CD4-positive, alpha-beta T cell treated with Interleukin-21 for 1 hour (primary cell): Measurements from ENCODE around the gene MMP17.
A peak's percentile ranks its signal among the peaks of the same experiment; 100 is the strongest.

ENCODE experiments used
- DNase-seq: peaks from one replicate; pipeline ENCODE4 v3.0.0-alpha.2; 2020

Gene MMP17

DNA sequence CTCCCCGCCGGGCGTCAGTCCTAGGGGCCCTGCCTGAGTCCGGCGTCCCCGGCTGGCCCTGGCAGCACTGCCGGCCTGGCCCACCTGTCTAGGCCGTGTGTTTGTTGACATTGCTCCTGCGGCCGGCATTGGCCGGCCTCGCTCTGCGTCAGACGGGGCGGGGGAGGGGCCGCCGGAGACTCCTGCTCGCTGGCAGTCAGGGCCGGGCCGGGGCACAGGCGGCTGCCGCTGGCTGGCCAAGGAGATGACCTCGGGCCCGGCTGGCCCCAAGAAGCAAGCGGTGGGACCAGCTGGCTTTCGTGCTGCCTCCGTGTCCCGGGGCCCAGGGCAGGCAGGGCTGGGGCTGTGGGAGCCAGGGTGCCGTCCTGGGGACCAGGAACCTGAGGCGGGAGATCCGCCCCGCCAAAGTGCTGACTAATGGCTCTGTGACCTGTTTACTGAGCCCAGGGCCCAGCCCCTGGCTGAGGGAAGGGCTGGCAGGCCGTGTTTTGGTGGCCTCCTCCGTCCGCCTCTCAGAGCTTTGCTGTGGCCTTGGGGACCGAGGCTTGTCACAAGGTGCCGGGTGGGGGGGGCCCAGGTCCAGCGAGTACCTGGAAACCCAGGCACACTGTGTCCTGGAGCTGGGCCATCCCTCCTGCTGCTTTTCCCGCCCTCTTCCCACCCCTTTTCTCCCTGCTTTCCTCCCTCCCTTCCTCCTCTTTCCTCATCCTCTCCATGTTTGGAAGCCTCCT, 68.1 kb downstream of the MMP17 start:
- DNase-seq: peak; percentile 67

DNA sequence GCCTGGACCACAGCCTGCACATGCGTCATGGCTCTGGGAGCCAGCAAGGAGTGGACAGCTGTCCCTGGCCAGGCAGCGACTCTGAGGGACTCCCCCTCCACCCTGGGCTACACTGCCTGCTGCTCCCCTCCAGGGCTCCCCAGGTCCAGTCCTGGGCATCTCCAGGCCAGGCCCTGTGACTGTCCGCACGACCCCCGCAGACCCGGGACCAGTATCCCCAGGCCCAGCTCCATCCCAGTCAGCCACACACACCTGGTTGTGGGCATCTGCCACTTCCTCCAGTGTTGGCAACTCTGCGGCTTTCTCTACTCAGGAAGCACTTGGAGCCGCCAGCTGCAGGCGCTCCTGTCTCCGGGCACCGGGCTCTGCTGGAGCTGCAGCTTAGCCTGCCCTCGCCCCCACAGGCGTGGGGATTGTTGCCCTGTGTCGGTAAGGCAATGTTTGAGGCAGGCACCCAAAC, 68.6 kb downstream of the MMP17 start:
- DNase-seq: no peak

DNA sequence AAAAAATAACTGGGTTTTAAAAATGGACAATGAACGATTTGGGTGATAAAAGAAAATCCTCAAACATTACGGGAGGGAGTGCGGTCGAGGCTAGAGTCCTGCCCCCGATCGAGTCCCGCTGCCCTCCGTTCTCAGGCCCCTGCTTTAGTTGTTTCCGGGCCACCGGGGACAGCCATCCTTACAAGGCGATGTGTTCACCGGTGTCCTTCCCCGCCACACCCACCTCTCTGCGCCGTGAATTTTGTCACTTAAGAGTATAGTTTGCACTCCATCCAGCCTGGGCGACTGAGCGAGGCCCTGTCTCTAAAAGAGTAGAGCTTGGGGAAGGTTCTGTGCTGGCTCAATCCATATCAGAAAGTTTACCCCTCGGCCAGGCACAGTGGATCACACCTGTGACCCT, 69.1 kb downstream of the MMP17 start:
- no peak for DNase-seq

DNA sequence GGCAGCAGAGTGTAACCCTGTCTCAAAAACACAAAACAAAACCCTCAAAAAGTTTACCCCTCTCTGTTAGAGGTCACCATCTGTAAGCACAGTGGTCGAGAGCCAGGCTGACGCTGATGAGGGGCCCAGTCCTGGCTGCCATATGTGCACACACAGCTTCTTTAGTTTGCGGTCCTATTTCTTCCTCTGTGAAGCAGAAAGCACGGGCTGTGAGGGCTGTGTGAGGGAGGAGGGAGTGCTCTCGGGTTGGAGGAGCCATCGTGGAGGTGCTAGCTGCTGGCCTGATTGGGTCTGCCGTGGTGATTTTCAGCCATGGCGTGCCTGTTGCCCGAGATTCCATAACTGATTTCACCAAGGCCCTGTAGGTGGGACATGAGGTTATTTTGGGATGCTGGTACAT, 69.7 kb downstream of the MMP17 start:
- no peak for DNase-seq

DNA sequence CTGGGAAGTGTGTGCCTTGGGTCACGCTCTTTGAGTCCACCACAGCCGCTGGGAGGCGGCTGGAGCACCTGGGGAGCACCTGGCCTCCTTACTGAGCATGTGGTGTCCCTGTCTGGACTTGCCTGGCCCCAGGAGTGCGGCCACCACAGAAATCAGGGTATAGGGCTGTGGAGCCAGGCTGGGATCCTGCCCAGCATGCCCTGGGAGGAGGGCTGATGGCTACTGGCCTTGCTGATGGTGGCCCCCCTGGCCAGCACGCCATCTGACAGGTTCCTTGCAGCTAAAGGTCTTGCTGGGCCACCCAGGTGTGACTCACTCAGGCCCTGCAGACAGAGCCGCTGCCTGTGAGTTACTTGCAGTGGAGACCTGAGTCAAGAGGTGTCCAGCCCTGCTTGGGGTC, 72.2 kb downstream of the MMP17 start:
- DNase-seq: no peak
